ENCODE data around the gene TANC1. TPM values are rescaled to one million over a fixed set of nuclear protein-coding genes. Genes with fewer than 3 reads are reported as not detected.

TANC1 gene
- total RNA-seq, 4 donors from 2014 or later, result 27.1 to 57.4 (median 55.1) TPM

DNA sequence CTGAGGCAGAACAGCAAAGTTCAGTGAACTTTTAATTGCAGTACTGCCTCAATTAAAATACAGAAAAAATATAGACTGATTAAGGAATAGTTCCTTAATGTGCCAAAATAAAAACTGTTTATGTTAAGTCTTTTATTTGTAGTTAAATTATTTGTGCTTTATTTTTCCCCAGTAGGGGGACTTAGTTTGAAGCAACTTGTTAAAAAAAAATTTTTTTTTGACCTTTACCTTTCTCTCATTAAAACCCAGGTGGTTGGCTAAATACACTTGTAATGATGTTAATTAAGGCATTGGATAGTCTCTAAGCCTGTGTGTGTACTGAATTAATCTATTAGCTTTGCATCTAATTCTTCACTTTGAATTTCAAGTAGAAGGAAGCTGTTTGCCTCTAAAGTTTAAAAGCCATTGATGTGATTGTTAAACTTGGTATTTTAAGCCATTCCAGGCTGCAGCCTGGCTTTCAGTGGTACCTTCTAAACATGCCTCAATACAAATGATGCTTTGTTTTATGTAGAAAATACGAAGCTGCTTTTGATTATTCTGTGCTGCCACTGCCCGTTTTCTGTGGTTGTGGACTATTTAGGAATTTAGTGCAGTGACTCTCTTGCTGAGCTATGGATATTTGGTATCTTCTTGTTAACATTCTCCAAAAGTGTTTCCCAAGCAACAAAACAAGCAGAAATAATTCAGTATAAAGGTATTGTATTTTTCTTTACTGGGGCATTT is 102.9 kb downstream of the TANC1 start:
- H3K36me3 ChIP-seq, result no peaks in the 10 kb centered on the region
- no peak overlapping the region for H3K4me3 ChIP-seq
- no peaks in the 10 kb centered on the region for H3K9me3 ChIP-seq
- no peak overlapping the region for H3K27ac ChIP-seq
- TF ChIP-seq POLR2A (IDR thresholded peaks at IDR 0.05), result no peak
- TF ChIP-seq, protein P1, sequence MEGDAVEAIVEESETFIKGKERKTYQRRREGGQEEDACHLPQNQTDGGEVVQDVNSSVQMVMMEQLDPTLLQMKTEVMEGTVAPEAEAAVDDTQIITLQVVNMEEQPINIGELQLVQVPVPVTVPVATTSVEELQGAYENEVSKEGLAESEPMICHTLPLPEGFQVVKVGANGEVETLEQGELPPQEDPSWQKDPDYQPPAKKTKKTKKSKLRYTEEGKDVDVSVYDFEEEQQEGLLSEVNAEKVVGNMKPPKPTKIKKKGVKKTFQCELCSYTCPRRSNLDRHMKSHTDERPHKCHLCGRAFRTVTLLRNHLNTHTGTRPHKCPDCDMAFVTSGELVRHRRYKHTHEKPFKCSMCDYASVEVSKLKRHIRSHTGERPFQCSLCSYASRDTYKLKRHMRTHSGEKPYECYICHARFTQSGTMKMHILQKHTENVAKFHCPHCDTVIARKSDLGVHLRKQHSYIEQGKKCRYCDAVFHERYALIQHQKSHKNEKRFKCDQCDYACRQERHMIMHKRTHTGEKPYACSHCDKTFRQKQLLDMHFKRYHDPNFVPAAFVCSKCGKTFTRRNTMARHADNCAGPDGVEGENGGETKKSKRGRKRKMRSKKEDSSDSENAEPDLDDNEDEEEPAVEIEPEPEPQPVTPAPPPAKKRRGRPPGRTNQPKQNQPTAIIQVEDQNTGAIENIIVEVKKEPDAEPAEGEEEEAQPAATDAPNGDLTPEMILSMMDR (IDR thresholded peaks at IDR 0.05), result no peak
- H3K27me3 ChIP-seq, result no peaks in the 10 kb centered on the region
- H3K4me1 ChIP-seq, result no peaks in the 10 kb centered on the region
- DNase-seq, result no peak

DNA sequence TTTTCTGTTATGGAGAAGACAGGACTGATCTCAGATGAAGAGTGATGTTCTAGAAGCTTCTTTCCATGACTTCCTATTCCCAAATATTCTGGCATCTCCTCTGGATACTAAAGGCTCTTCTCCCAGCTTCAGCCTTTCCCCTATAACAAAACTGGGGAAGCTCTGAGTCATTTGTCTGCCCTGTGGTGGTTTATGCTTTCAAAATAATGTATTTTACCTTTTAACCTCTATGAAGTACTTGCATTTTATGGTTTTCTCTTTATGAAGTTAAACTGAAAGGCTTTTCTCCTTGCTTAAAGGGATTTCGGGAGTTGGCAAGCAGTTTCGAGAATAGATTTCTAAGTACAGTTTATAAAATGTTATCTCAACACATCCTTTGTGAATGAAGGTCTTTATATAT is 104.4 kb downstream of the TANC1 start:
- TF ChIP-seq POLR2A (IDR thresholded peaks at IDR 0.05), result no peak
- TF ChIP-seq, protein P1 (IDR thresholded peaks at IDR 0.05), result no peak
- no peaks in the 10 kb centered on the region for H3K9me3 ChIP-seq
- no peak for DNase-seq
- no peaks in the 10 kb centered on the region for H3K36me3 ChIP-seq
- H3K27me3 ChIP-seq, result no peaks in the 10 kb centered on the region
- H3K27ac ChIP-seq, result no peak overlapping the region
- no peaks in the 10 kb centered on the region for H3K4me1 ChIP-seq
- H3K4me3 ChIP-seq, result no peak overlapping the region

DNA sequence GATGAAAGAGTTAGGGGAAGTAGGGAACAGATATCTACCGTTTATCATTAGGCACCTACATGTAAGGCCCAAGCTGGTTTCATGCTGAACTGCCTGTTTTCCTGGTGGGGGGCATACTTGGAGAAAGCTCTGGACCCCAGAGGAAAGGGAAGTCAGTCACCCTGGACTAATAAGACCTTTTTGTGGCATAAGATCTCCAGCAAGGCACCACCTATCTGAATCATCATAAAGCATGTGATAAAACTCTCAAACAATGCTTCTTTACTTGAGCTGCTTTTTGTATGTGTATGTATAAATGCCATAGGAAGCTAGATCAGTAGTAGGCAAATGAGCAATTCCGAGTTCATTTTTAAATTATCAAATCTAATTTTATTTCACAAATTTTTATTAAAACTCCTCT is 104.8 kb downstream of the TANC1 start:
- DNase-seq, result no peak
- Histone ChIP-seq H3K9me3 (no peaks in the 10 kb centered on the region), H3K27ac (no peak overlapping the region), H3K36me3 (no peaks in the 10 kb centered on the region), H3K4me3 (no peak overlapping the region), H3K4me1 (no peaks in the 10 kb centered on the region), H3K27me3 (no peaks in the 10 kb centered on the region)
- no peak for TF ChIP-seq POLR2A (IDR thresholded peaks at IDR 0.05)
- TF ChIP-seq, protein P1 (IDR thresholded peaks at IDR 0.05), result no peak

DNA sequence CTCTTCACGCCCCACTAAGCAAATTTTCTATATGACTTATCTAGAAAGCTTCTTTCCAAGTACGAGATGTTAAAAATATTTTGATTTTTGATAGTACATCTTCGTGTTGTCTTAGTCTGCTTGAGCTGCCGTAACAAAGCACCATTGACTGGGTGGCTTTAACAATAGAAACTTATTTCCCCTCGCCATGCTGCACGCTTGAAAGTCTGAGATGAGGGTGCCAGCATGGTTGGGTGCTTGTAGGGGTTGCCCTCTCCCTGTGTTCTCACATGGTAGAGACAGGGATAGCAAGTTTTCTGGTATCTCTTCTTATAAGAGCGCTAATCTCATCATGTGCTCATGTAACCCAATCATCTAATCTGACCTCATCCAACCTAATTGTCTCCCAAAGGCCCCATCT is 106.2 kb downstream of the TANC1 start:
- Histone ChIP-seq H3K27me3 (no peaks in the 10 kb centered on the region), H3K9me3 (no peaks in the 10 kb centered on the region)
- DNase-seq, result no peak

DNA sequence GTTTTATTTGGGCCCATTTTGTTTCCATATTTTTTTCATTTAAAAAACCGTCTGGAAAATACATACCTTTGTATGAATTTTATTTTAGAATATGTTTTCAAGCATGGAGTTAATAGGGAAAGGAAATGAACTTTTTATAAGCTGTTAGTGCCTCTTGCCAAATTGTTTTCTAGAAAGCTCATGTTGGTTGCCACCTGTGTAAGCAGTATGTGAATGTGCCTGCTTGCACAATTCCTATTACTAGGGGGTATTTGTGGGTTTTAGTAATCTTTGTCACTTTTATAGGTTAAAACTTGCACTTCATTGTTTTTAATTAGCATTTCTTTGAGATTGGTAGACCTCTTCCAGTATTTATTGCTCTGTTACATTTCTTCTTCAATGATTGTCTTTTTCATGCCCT is 107.3 kb downstream of the TANC1 start:
- no peaks in the 10 kb centered on the region for H3K36me3 ChIP-seq
- H3K27ac ChIP-seq, result no peak overlapping the region
- H3K27me3 ChIP-seq, result no peaks in the 10 kb centered on the region
- no peak overlapping the region for H3K4me3 ChIP-seq
- no peak for TF ChIP-seq POLR2A (IDR thresholded peaks at IDR 0.05)
- TF ChIP-seq, protein P1 (IDR thresholded peaks at IDR 0.05), result no peak
- H3K9me3 ChIP-seq, result no peaks in the 10 kb centered on the region
- no peaks in the 10 kb centered on the region for H3K4me1 ChIP-seq
- no peak for DNase-seq

More for the DNA sequence above, 106.2 kb downstream of the TANC1 start:
- H3K36me3 ChIP-seq, result no peaks in the 10 kb centered on the region
- no peak for TF ChIP-seq POLR2A (IDR thresholded peaks at IDR 0.05)
- TF ChIP-seq, protein P1 (IDR thresholded peaks at IDR 0.05), result no peak
- no peaks in the 10 kb centered on the region for H3K4me1 ChIP-seq
- no peak overlapping the region for H3K4me3 ChIP-seq
- no peak overlapping the region for H3K27ac ChIP-seq
